HepG2 (cell line): Measurements from ENCODE around the gene SSR2. TPM values are rescaled to one million over a fixed set of nuclear protein-coding genes. Genes with fewer than 3 reads are reported as not detected.
A peak's percentile ranks its signal among the peaks of the same experiment; 100 is the strongest.

Source experiments
- ARHGAP35 ChIP-seq: sonication (generic); formaldehyde crosslinking; IDR thresholded peaks from 2 replicates; pipeline ENCODE4 v1.9.0; 2022; ENCODE audit warnings: mild to moderate bottlenecking, inconsistent platforms, moderate library complexity, missing genetic modification reagents, borderline replicate concordance
- BORCS8-MEF2B ChIP-seq: sonication (generic); formaldehyde crosslinking; IDR thresholded peaks from 2 replicates; pipeline ENCODE4 v1.8.0; 2022; ENCODE audit warnings: mild to moderate bottlenecking, missing genetic modification reagents
- CCAR2 ChIP-seq: fragments of 200-400 bp; formaldehyde crosslinking; optimal IDR thresholded peaks from 2 replicates; pipeline ENCODE3; 2018; ENCODE audit warnings: low read depth, mild to moderate bottlenecking, low read length, moderate library complexity
- CEBPB ChIP-seq: IDR thresholded peaks from 2 replicates; pipeline ENCODE4 v1.6.1; 2011; ENCODE audit warnings: low read depth, low read length, improper control_type of control experiment, borderline replicate concordance
- HIVEP1 ChIP-seq: sonication (generic); formaldehyde crosslinking; IDR thresholded peaks from 2 replicates; pipeline ENCODE4 v1.4.0; 2020; ENCODE audit warnings: mild to moderate bottlenecking, missing genetic modification reagents
- JARID2 ChIP-seq: sonication (generic); formaldehyde crosslinking; IDR thresholded peaks from 2 replicates; pipeline ENCODE4 v1.8.1; 2023; ENCODE audit warnings: missing genetic modification reagents, inconsistent platforms; ENCODE audit not compliant: insufficient replicate concordance
- KAT8 ChIP-seq: IDR thresholded peaks from 2 replicates; pipeline ENCODE4 v1.6.1; 2016; ENCODE audit warnings: missing genetic modification reagents, missing compliant biosample characterization
- KDM1A ChIP-seq: IDR thresholded peaks from 2 replicates; pipeline ENCODE4 v1.6.1; 2016; ENCODE audit warnings: missing compliant biosample characterization
- KDM6A ChIP-seq: IDR thresholded peaks from 2 replicates; pipeline ENCODE4 v1.6.1; 2016; ENCODE audit warnings: low read depth
- MIER2 ChIP-seq: IDR thresholded peaks from 2 replicates; pipeline ENCODE4 v1.6.1; 2016; ENCODE audit warnings: missing biosample characterization, missing genetic modification reagents
- NR2F6 ChIP-seq, 2 experiments: IDR thresholded peaks; 2 replicates each; pipeline ENCODE4 v1.6.1; 2016; ENCODE audit warnings: antibody characterized with exemption in 1 of 2, mild to moderate bottlenecking in 1 of 2
- NR3C1 ChIP-seq: sonication (generic); formaldehyde crosslinking; IDR thresholded peaks from 2 replicates; pipeline ENCODE4 v1.4.0; 2020; ENCODE audit warnings: missing genetic modification reagents
- RFX3 ChIP-seq: IDR thresholded peaks from 2 replicates; pipeline ENCODE4 v1.6.1; 2016; ENCODE audit warnings: missing biosample characterization, missing genetic modification reagents
- SCMH1 ChIP-seq: sonication (generic); formaldehyde crosslinking; IDR thresholded peaks from 2 replicates; pipeline ENCODE4 v1.9.0; 2021; ENCODE audit warnings: missing genetic modification reagents, mild to moderate bottlenecking, borderline replicate concordance
- SP5 ChIP-seq: IDR thresholded peaks from 2 replicates; pipeline ENCODE4 v1.6.1; 2016; ENCODE audit warnings: low read depth, borderline replicate concordance
- YEATS4 ChIP-seq: sonication (generic); formaldehyde crosslinking; IDR thresholded peaks from 2 replicates; pipeline ENCODE4 v1.4.0; 2020; ENCODE audit warnings: missing genetic modification reagents, borderline replicate concordance
- ZNF256 ChIP-seq: sonication (generic); formaldehyde crosslinking; conservative IDR thresholded peaks from 2 replicates; pipeline ENCODE4 v1.4.0; 2020; ENCODE audit warnings: missing genetic modification reagents
- ZNF329 ChIP-seq: sonication (generic); formaldehyde crosslinking; IDR thresholded peaks from 2 replicates; pipeline ENCODE4 v1.9.0; 2021; ENCODE audit warnings: low read depth, mild to moderate bottlenecking, missing genetic modification reagents
- ZNF598 ChIP-seq: sonication (generic); formaldehyde crosslinking; IDR thresholded peaks from 2 replicates; pipeline ENCODE4 v1.5.1; 2020; ENCODE audit warnings: mild to moderate bottlenecking, missing genetic modification reagents, borderline replicate concordance
- ZSCAN22 ChIP-seq: sonication (generic); formaldehyde crosslinking; IDR thresholded peaks from 2 replicates; pipeline ENCODE4 v1.4.0; 2020; ENCODE audit warnings: mild to moderate bottlenecking, missing genetic modification reagents
- ZSCAN30 ChIP-seq: sonication (generic); formaldehyde crosslinking; IDR thresholded peaks from 2 replicates; pipeline ENCODE4 v1.5.0; 2020; ENCODE audit warnings: mild to moderate bottlenecking, missing genetic modification reagents
- polyA plus RNA-seq, 8 experiments: library from polyadenylated mRNA; depleted of rRNA in 3 of 8; stranded (reverse) in 7 of 8; unstranded in 1 of 8; fragments of >200 nt; fragmentation: Illumina TruSeq in 4 of 8; extraction: Trizol in 4 of 8; gene quantifications; 2 replicates each; pipeline versions ENCODE4 v1.2.1 to v1.2.3, GENCODE V29; 2011 to 2016; ENCODE audit warnings: low read depth in 4 of 8, missing spikeins in 1 of 8, mixed read lengths in 1 of 8; ENCODE audit not compliant: insufficient read depth in 1 of 8
- total RNA-seq, 5 experiments: library from RNA; depleted of rRNA; stranded (reverse); fragments of >200 nt; fragmentation: Illumina TruSeq; extraction: Trizol; gene quantifications; 2 replicates each; pipeline ENCODE4 v1.2.3, GENCODE V29; 2016; ENCODE audit warnings: low read depth in 1 of 5
- TF ChIP-seq, protein P1 (sequence below): fragments of 450-650 bp; IDR thresholded peaks from 2 replicates; pipeline ENCODE4 v1.6.1; 2017
- TF ChIP-seq, protein P2 (sequence below): sonication (generic); formaldehyde crosslinking; IDR thresholded peaks from 2 replicates; pipeline ENCODE4 v1.4.0; 2020; ENCODE audit warnings: missing genetic modification reagents
- TF ChIP-seq, protein P3 (sequence below): sonication (generic); formaldehyde crosslinking; IDR thresholded peaks from 2 replicates; pipeline ENCODE4 v1.8.1; 2023; ENCODE audit warnings: missing genetic modification reagents, inconsistent platforms, borderline replicate concordance
- TF ChIP-seq, protein P4 (sequence below): sonication (generic); formaldehyde crosslinking; IDR thresholded peaks from 2 replicates; pipeline ENCODE4; 2020; ENCODE audit warnings: missing genetic modification reagents, mild to moderate bottlenecking, borderline replicate concordance

The SSR2 gene
- total and polyA plus RNA-seq, 2 of the 13 experiments (the other 11 are each of a cell fraction or from before 2014, with no cell fraction given) = 284 to 461 TPM

DNA sequence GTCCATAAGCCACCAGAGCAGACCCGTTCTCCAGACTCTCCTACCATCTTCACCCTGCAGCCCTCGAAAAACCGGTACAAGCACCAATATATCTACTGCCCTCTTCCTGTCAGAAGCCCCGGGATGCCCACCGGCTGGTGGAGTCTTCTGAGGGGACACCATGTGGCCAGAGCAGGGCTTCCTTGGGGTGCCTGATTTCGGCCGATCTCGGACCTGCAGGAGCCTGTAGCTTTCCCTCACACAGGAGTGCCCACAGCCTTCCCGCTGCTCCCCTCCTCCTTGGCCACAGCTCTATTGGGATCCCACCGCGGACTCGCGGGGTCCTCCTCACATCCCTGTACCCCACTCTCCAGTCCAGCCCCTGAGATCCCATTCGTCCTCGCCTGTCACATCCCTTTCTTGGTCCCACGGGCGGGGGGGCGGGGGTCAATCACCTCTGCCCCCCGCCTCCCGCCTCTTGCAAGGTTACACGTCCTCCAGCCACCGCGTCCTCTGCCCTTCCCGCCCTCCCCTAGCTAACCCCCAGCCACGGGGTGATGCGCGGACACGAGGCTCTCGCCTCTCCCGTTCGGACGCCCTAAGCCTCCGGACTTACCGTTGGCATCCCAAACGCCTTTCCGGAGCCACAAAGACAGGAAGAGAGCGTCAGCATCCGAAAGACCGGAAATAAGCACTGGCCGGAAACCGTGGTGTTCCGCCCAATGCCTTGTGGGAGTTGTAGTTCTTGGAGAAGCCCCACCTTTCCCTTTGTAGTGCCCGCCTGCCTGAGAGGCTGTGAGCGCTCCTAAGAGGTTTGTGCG, at the start of gene SSR2 (continued):
- TF ChIP-seq JARID2 (CRISPR knock-in tag) = peak; percentile 50
- TF ChIP-seq, protein P1, sequence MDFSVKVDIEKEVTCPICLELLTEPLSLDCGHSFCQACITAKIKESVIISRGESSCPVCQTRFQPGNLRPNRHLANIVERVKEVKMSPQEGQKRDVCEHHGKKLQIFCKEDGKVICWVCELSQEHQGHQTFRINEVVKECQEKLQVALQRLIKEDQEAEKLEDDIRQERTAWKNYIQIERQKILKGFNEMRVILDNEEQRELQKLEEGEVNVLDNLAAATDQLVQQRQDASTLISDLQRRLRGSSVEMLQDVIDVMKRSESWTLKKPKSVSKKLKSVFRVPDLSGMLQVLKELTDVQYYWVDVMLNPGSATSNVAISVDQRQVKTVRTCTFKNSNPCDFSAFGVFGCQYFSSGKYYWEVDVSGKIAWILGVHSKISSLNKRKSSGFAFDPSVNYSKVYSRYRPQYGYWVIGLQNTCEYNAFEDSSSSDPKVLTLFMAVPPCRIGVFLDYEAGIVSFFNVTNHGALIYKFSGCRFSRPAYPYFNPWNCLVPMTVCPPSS = no peak
- TF ChIP-seq KDM1A (CRISPR knock-in tag) = no peak
- TF ChIP-seq SP5 (CRISPR knock-in tag) = 0 out of 2 replicates have a peak, but pooled peaks have one; percentile 9
- TF ChIP-seq ZSCAN30 (CRISPR knock-in tag) = no peak
- TF ChIP-seq KAT8 = peak; percentile 89
- no peak for TF ChIP-seq ZNF329 (CRISPR knock-in tag)
- TF ChIP-seq ZNF256 = no peak
- no peak for TF ChIP-seq SCMH1
- TF ChIP-seq MIER2 = no peak
- no peak for TF ChIP-seq NR3C1 (CRISPR knock-in tag)
- no peak for TF ChIP-seq ZSCAN22
- no peak for TF ChIP-seq CCAR2
- TF ChIP-seq, protein P2, sequence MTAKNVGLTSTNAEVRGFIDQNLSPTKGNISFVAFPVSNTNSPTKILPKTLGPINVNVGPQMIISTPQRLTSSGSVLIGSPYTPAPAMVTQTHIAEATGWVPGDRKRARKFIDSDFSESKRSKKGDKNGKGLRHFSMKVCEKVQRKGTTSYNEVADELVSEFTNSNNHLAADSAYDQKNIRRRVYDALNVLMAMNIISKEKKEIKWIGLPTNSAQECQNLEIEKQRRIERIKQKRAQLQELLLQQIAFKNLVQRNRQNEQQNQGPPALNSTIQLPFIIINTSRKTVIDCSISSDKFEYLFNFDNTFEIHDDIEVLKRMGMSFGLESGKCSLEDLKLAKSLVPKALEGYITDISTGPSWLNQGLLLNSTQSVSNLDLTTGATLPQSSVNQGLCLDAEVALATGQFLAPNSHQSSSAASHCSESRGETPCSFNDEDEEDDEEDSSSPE (CRISPR knock-in tag) = peak; percentile 51; the same call in 1 of the 2 replicates
- TF ChIP-seq, protein P3, sequence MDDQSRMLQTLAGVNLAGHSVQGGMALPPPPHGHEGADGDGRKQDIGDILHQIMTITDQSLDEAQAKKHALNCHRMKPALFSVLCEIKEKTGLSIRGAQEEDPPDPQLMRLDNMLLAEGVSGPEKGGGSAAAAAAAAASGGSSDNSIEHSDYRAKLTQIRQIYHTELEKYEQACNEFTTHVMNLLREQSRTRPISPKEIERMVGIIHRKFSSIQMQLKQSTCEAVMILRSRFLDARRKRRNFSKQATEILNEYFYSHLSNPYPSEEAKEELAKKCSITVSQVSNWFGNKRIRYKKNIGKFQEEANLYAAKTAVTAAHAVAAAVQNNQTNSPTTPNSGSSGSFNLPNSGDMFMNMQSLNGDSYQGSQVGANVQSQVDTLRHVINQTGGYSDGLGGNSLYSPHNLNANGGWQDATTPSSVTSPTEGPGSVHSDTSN (CRISPR knock-in tag) = no peak
- no peak for TF ChIP-seq HIVEP1 (CRISPR knock-in tag)
- no peak for TF ChIP-seq BORCS8-MEF2B (CRISPR knock-in tag)
- TF ChIP-seq CEBPB = no peak
- TF ChIP-seq NR2F6 (IDR thresholded peaks at IDR 0.05) = no peak
- TF ChIP-seq NR2F6 (CRISPR knock-in tag; IDR thresholded peaks at IDR 0.05) = peak; percentile 31; the same call in 1 of the 2 replicates
- TF ChIP-seq, protein P4, sequence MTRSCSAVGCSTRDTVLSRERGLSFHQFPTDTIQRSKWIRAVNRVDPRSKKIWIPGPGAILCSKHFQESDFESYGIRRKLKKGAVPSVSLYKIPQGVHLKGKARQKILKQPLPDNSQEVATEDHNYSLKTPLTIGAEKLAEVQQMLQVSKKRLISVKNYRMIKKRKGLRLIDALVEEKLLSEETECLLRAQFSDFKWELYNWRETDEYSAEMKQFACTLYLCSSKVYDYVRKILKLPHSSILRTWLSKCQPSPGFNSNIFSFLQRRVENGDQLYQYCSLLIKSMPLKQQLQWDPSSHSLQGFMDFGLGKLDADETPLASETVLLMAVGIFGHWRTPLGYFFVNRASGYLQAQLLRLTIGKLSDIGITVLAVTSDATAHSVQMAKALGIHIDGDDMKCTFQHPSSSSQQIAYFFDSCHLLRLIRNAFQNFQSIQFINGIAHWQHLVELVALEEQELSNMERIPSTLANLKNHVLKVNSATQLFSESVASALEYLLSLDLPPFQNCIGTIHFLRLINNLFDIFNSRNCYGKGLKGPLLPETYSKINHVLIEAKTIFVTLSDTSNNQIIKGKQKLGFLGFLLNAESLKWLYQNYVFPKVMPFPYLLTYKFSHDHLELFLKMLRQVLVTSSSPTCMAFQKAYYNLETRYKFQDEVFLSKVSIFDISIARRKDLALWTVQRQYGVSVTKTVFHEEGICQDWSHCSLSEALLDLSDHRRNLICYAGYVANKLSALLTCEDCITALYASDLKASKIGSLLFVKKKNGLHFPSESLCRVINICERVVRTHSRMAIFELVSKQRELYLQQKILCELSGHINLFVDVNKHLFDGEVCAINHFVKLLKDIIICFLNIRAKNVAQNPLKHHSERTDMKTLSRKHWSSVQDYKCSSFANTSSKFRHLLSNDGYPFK (CRISPR knock-in tag) = 0 out of 2 replicates have a peak, but pooled peaks have one; percentile 31
- TF ChIP-seq ZNF598 = no peak
- TF ChIP-seq YEATS4 (CRISPR knock-in tag) = peak; percentile 45; the same call in 1 of the 2 replicates
- TF ChIP-seq ARHGAP35 (CRISPR knock-in tag) = no peak
- no peak for TF ChIP-seq KDM6A (CRISPR knock-in tag)
- no peak for TF ChIP-seq RFX3 (CRISPR knock-in tag)
